ENCODE results near the gene RAI1.

The RAI1 gene

GRCh38 chr17:17832032-17832363 is 150.7 kb downstream of the RAI1 start:
- H3K9ac ChIP-seq (ENCODE audit: low read length in 2 of 2) = peak overlapping the region; percentile 47 to 64
- H3K4me1 ChIP-seq (ENCODE audit: control insufficient read depth, insufficient read depth, low read length) = peaks cover 43% of the 10 kb centered on the region

GRCh38 chr17:17833658-17834357 is 152.6 kb downstream of the RAI1 start:
- H3K4me1 ChIP-seq (ENCODE audit: control insufficient read depth, insufficient read depth, low read length) = peaks cover 57% of the 10 kb centered on the region
- no peak overlapping the region for H3K4me3 ChIP-seq (ENCODE audit: low read length in 2 of 2)
- H3K9me3 ChIP-seq (ENCODE audit: control insufficient read depth in 2 of 2, low read length in 2 of 2) = no peaks in the 10 kb centered on the region
- H3K27ac ChIP-seq (ENCODE audit: low read length) = no peak overlapping the region
- H3K27me3 ChIP-seq (ENCODE audit: control insufficient read depth in 1 of 2, insufficient read depth in 2 of 2, low read length in 2 of 2) = no peaks in the 10 kb centered on the region
- H3K9ac ChIP-seq (ENCODE audit: low read length in 2 of 2) = no peak overlapping the region
- peaks cover 0 to 2% of the 10 kb centered on the region in 2 donors for H3K36me3 ChIP-seq (ENCODE audit: control insufficient read depth in 2 of 2, insufficient read depth in 2 of 2, low read length in 2 of 2)

More at GRCh38 chr17:17832032-17832363, 150.7 kb downstream of the RAI1 start:
- Histone ChIP-seq H3K27me3 (ENCODE audit: control insufficient read depth in 1 of 2, insufficient read depth in 2 of 2, low read length in 2 of 2) (no peaks in the 10 kb centered on the region), H3K27ac (ENCODE audit: low read length) (peak overlapping the region; percentile 71), H3K4me3 (ENCODE audit: low read length in 2 of 2) (peak overlapping the region in 1 of 2 donors; percentile 8), H3K36me3 (ENCODE audit: control insufficient read depth in 2 of 2, insufficient read depth in 2 of 2, low read length in 2 of 2) (peaks cover 0 to 4% of the 10 kb centered on the region in 2 donors), H3K9me3 (ENCODE audit: control insufficient read depth in 2 of 2, low read length in 2 of 2) (no peaks in the 10 kb centered on the region)

- no peaks in the 10 kb centered on the region for H3K27me3 ChIP-seq (ENCODE audit: control insufficient read depth in 1 of 2, insufficient read depth in 2 of 2, low read length in 2 of 2)
- no peak overlapping the region for H3K9ac ChIP-seq (ENCODE audit: low read length in 2 of 2)
- H3K4me3 ChIP-seq (ENCODE audit: low read length in 2 of 2) = peak overlapping the region; percentile 54 to 90
- no peaks in the 10 kb centered on the region for H3K9me3 ChIP-seq (ENCODE audit: control insufficient read depth in 2 of 2, low read length in 2 of 2)
- H3K27ac ChIP-seq (ENCODE audit: low read length) = peak overlapping the region; percentile 96
- H3K36me3 ChIP-seq (ENCODE audit: control insufficient read depth in 2 of 2, insufficient read depth in 2 of 2, low read length in 2 of 2) = peaks cover 0 to 2% of the 10 kb centered on the region in 2 donors
- H3K4me1 ChIP-seq (ENCODE audit: control insufficient read depth, insufficient read depth, low read length) = peaks cover 62% of the 10 kb centered on the region
These were observed 153.7 kb downstream of the RAI1 start for GRCh38 chr17:17834974-17835373.

GRCh38 chr17:17835415-17836249 is 154.4 kb downstream of the RAI1 start:
- H3K9me3 ChIP-seq (ENCODE audit: control insufficient read depth in 2 of 2, low read length in 2 of 2) = no peaks in the 10 kb centered on the region
- H3K4me3 ChIP-seq (ENCODE audit: low read length in 2 of 2) = peak overlapping the region; percentile 54 to 90
- H3K4me1 ChIP-seq (ENCODE audit: control insufficient read depth, insufficient read depth, low read length) = peaks cover 65% of the 10 kb centered on the region
- peak overlapping the region; percentile 96 for H3K27ac ChIP-seq (ENCODE audit: low read length)
- peaks cover 0 to 1% of the 10 kb centered on the region in 2 donors for H3K36me3 ChIP-seq (ENCODE audit: control insufficient read depth in 2 of 2, insufficient read depth in 2 of 2, low read length in 2 of 2)
- no peaks in the 10 kb centered on the region for H3K27me3 ChIP-seq (ENCODE audit: control insufficient read depth in 1 of 2, insufficient read depth in 2 of 2, low read length in 2 of 2)
- H3K9ac ChIP-seq (ENCODE audit: low read length in 2 of 2) = peak overlapping the region; percentile 95 to 96

- Histone ChIP-seq H3K9me3 (ENCODE audit: control insufficient read depth in 2 of 2, low read length in 2 of 2) (no peaks in the 10 kb centered on the region), H3K27me3 (ENCODE audit: control insufficient read depth in 1 of 2, insufficient read depth in 2 of 2, low read length in 2 of 2) (no peaks in the 10 kb centered on the region), H3K4me3 (ENCODE audit: low read length in 2 of 2) (peak overlapping the region; percentile 54 to 90), H3K9ac (ENCODE audit: low read length in 2 of 2) (peak overlapping the region; percentile 95 to 96), H3K27ac (ENCODE audit: low read length) (peak overlapping the region; percentile 96), H3K4me1 (ENCODE audit: control insufficient read depth, insufficient read depth, low read length) (peaks cover 65% of the 10 kb centered on the region), H3K36me3 (ENCODE audit: control insufficient read depth in 2 of 2, insufficient read depth in 2 of 2, low read length in 2 of 2) (no peaks in the 10 kb centered on the region)
These were observed 155.1 kb downstream of the RAI1 start for GRCh38 chr17:17836250-17836817.

GRCh38 chr17:17836818-17837379 is 155.6 kb downstream of the RAI1 start, which contains the start of gene SREBF1:
Gene SREBF1 (minus strand): TSS chr17:17836986. CDS start chr17:17836817, 169 bp downstream.
- Histone ChIP-seq H3K27ac (ENCODE audit: low read length) (peak within 1 kb of the TSS; percentile 96), H3K9ac (ENCODE audit: low read length in 2 of 2) (peak within 1 kb of the TSS; percentile 95 to 96), H3K36me3 (ENCODE audit: control insufficient read depth in 2 of 2, insufficient read depth in 2 of 2, low read length in 2 of 2) (no peaks in the 10 kb centered on the region), H3K4me3 (ENCODE audit: low read length in 2 of 2) (peak within 1 kb of the TSS; percentile 54 to 90), H3K4me1 (ENCODE audit: control insufficient read depth, insufficient read depth, low read length) (peaks cover 64% of the 10 kb centered on the region), H3K27me3 (ENCODE audit: control insufficient read depth in 1 of 2, insufficient read depth in 2 of 2, low read length in 2 of 2) (no peaks in the 10 kb centered on the region), H3K9me3 (ENCODE audit: control insufficient read depth in 2 of 2, low read length in 2 of 2) (no peaks in the 10 kb centered on the region)

GRCh38 chr17:17837380-17837821 is 156.1 kb downstream of the RAI1 start:
- Histone ChIP-seq H3K36me3 (ENCODE audit: control insufficient read depth in 2 of 2, insufficient read depth in 2 of 2, low read length in 2 of 2) (no peaks in the 10 kb centered on the region), H3K27me3 (ENCODE audit: control insufficient read depth in 1 of 2, insufficient read depth in 2 of 2, low read length in 2 of 2) (no peaks in the 10 kb centered on the region), H3K4me1 (ENCODE audit: control insufficient read depth, insufficient read depth, low read length) (peaks cover 60% of the 10 kb centered on the region), H3K9ac (ENCODE audit: low read length in 2 of 2) (peak overlapping the region; percentile 95 to 96), H3K9me3 (ENCODE audit: control insufficient read depth in 2 of 2, low read length in 2 of 2) (no peaks in the 10 kb centered on the region), H3K4me3 (ENCODE audit: low read length in 2 of 2) (peak overlapping the region; percentile 54 to 90), H3K27ac (ENCODE audit: low read length) (peak overlapping the region; percentile 96)

- Histone ChIP-seq H3K27ac (ENCODE audit: low read length) (peak overlapping the region; percentile 96), H3K9me3 (ENCODE audit: control insufficient read depth in 2 of 2, low read length in 2 of 2) (no peaks in the 10 kb centered on the region), H3K9ac (ENCODE audit: low read length in 2 of 2) (peak overlapping the region in 1 of 2 donors; percentile 95), H3K4me1 (ENCODE audit: control insufficient read depth, insufficient read depth, low read length) (peaks cover 59% of the 10 kb centered on the region), H3K36me3 (ENCODE audit: control insufficient read depth in 2 of 2, insufficient read depth in 2 of 2, low read length in 2 of 2) (no peaks in the 10 kb centered on the region), H3K27me3 (ENCODE audit: control insufficient read depth in 1 of 2, insufficient read depth in 2 of 2, low read length in 2 of 2) (no peaks in the 10 kb centered on the region), H3K4me3 (ENCODE audit: low read length in 2 of 2) (peak overlapping the region in 1 of 2 donors; percentile 90)
These were observed 157.0 kb downstream of the RAI1 start for GRCh38 chr17:17837966-17838962.

GRCh38 chr17:17839791-17840707 is 158.8 kb downstream of the RAI1 start:
- H3K27ac ChIP-seq (ENCODE audit: low read length) = peak overlapping the region; percentile 96
- H3K4me1 ChIP-seq (ENCODE audit: control insufficient read depth, insufficient read depth, low read length) = peaks cover 54% of the 10 kb centered on the region
- peak overlapping the region; percentile 84 for H3K9ac ChIP-seq (ENCODE audit: low read length in 2 of 2)

More at GRCh38 chr17:17839791-17840707, 158.8 kb downstream of the RAI1 start:
- Histone ChIP-seq H3K27me3 (ENCODE audit: control insufficient read depth in 1 of 2, insufficient read depth in 2 of 2, low read length in 2 of 2) (no peaks in the 10 kb centered on the region), H3K9me3 (ENCODE audit: control insufficient read depth in 2 of 2, low read length in 2 of 2) (no peaks in the 10 kb centered on the region), H3K4me3 (ENCODE audit: low read length in 2 of 2) (peak overlapping the region; percentile 73 to 74), H3K36me3 (ENCODE audit: control insufficient read depth in 2 of 2, insufficient read depth in 2 of 2, low read length in 2 of 2) (no peaks in the 10 kb centered on the region)
